ENCODE data around the gene IL17RE.

IL17RE gene

DNA sequence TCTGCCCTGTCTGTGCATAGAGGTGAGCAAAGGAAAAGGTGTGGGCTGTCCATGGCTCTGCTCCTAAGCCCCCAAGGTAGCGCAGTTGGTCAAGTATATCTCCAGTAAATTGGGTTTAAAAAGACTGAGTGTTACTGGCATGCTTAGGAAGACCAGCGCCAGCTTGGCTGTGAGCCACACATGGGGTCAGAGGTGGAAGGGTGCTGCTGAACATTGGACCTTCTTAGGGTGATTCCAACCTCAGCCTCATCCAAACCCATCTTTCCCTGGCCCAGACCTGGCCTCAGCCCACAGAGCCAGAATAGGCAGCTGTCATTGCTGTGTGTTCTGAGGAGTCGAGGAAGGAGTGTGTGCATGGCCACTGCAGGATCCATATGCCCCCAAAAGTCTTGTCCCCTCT is 5.6 kb downstream of the IL17RE start:
- Mint-ChIP-seq H3K36me3 (ENCODE audit: low read depth) (no peaks in the 10 kb centered on the region), H3K4me3 (no peak overlapping the region)

DNA sequence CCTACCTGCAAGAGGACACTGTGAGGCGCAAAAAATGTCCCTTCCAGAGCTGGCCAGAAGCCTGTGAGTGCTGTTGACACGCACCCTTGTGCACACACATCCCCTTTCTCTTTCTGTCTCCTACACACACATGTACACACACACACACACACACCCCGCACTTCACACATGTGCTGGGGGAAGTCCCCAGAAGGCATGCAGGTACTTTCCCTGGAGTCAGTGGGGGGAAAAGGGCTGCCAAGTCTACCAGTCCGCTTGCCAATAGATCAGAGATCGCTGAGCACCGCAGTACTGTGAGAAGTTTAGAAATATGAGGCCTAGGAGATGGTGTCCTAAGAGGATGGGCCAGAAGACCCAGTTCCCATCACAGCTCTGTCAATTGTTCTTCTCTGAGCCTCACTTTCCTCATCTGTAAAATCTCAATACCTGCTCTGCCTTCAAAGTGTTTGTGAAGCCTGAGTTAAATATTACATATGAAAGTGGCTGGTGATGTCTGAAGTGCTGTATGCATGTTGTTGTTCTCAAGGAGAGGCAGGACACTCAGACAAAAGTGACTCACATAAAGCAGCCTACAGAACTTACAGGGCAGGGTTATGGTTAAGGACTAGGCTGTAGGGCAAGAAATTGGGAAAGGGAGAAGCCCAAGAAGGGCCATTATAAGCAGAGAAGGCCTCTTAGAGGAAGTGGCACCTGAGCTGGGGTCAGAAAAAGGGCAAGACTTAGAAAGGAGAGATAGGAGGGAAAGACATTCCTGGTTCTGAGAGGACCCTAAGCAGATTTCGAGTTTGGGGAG is 6.8 kb downstream of the IL17RE start:
- H3K27me3 Mint-ChIP-seq (ENCODE audit: low read depth, poor library complexity), result no peaks in the 10 kb centered on the region
- no peaks in the 10 kb centered on the region for H3K36me3 Mint-ChIP-seq (ENCODE audit: low read depth)
- peaks cover 20% of the 10 kb centered on the region for H3K4me1 Mint-ChIP-seq
- H3K27ac Mint-ChIP-seq, result no peak overlapping the region
- H3K4me3 Mint-ChIP-seq, result no peak overlapping the region
- TF ChIP-seq, protein P1, sequence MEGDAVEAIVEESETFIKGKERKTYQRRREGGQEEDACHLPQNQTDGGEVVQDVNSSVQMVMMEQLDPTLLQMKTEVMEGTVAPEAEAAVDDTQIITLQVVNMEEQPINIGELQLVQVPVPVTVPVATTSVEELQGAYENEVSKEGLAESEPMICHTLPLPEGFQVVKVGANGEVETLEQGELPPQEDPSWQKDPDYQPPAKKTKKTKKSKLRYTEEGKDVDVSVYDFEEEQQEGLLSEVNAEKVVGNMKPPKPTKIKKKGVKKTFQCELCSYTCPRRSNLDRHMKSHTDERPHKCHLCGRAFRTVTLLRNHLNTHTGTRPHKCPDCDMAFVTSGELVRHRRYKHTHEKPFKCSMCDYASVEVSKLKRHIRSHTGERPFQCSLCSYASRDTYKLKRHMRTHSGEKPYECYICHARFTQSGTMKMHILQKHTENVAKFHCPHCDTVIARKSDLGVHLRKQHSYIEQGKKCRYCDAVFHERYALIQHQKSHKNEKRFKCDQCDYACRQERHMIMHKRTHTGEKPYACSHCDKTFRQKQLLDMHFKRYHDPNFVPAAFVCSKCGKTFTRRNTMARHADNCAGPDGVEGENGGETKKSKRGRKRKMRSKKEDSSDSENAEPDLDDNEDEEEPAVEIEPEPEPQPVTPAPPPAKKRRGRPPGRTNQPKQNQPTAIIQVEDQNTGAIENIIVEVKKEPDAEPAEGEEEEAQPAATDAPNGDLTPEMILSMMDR (IDR thresholded peaks at IDR 0.05), result no peak
- H3K9me3 Mint-ChIP-seq, result no peaks in the 10 kb centered on the region
- DNase-seq, result no peak

More for the DNA sequence above, 5.6 kb downstream of the IL17RE start:
- DNase-seq, result no peak
- H3K27me3 Mint-ChIP-seq (ENCODE audit: low read depth, poor library complexity), result no peaks in the 10 kb centered on the region
- H3K9me3 Mint-ChIP-seq, result no peaks in the 10 kb centered on the region
- no peak overlapping the region for H3K27ac Mint-ChIP-seq
- TF ChIP-seq, protein P1 (IDR thresholded peaks at IDR 0.05), result no peak
- peaks cover 20% of the 10 kb centered on the region for H3K4me1 Mint-ChIP-seq

DNA sequence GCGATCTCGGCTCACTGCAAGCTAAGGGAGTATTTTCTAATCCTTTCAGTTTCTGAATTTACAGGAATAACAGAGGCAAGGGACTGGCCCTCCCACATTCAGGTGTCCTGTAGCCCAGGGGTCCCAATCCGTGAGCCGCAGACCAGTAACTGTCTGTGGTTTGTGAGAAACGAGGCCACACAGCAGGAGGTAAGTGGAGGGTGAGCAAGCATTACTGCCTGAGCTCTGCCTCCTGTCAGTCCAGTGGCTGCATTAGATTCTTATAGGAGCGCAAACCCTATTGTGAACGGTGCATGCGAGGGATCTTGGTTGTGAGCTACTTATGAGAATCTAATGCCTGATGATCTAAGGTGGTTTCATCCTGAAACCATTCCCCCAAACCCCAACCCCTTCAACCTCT is 9.2 kb downstream of the IL17RE start:
- H3K9me3 Mint-ChIP-seq, result no peaks in the 10 kb centered on the region
- no peak for DNase-seq
- TF ChIP-seq, protein P1 (IDR thresholded peaks at IDR 0.05), result no peak
- no peak overlapping the region for H3K4me3 Mint-ChIP-seq
- no peaks in the 10 kb centered on the region for H3K27me3 Mint-ChIP-seq (ENCODE audit: low read depth, poor library complexity)
- H3K36me3 Mint-ChIP-seq (ENCODE audit: low read depth), result no peaks in the 10 kb centered on the region
- H3K27ac Mint-ChIP-seq, result no peak overlapping the region
- H3K4me1 Mint-ChIP-seq, result peaks cover 33% of the 10 kb centered on the region

DNA sequence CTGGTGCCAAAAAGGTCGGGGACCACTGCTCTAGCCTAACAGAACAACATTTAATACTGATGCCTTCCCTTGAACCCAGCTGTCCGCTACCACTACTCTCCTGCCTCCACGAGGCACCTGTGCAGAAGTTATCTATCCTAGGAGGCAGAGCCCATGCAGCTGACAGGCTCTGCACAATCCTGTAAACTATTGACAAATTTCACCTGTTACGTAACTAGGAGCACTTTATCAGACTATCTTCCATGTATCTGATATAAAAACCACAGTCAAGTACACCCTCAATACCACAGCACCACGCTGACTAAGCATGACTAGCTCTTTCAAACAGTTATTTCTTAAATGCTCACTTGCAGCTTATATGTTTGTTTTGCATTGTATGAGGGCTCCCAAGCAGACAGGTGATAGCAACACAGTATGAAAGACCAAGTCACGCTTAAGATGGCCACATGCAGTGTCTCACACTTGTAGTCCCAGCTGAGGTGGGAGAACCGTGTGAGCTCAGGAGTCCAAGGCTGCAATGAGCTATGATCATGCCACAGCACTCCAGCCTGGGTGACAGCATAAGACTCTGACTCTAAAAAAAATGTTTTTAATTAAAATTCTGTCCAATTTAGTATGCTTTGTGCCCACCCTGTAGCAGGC is 9.8 kb downstream of the IL17RE start:
- Mint-ChIP-seq H3K27ac (no peak overlapping the region), H3K4me1 (peaks cover 39% of the 10 kb centered on the region), H3K4me3 (no peak overlapping the region), H3K27me3 (ENCODE audit: low read depth, poor library complexity) (no peaks in the 10 kb centered on the region), H3K9me3 (no peaks in the 10 kb centered on the region), H3K36me3 (ENCODE audit: low read depth) (no peaks in the 10 kb centered on the region)
- TF ChIP-seq, protein P1 (IDR thresholded peaks at IDR 0.05), result no peak
- no peak for DNase-seq

DNA sequence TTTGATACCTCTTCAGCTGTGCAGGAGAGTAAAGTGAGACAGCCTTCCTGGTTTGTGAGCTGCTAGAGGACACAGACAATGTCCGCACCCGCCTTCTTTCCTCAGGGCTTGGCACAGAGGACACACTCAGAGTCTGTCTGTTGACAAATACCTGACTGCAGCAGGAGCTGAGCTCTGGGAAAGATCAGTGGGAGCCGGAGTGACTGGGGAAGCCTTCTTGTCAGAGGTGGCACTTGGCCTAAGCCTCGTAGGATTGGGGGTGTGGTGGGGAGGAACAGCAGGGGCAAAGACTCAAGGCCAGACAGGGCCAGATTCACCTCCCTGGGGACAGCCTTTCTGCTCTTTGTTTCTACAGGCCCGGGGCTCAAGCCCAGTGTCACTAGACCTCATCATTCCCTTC is 11.0 kb downstream of the IL17RE start:
- Mint-ChIP-seq H3K27ac (no peak overlapping the region), H3K36me3 (ENCODE audit: low read depth) (no peaks in the 10 kb centered on the region), H3K27me3 (ENCODE audit: low read depth, poor library complexity) (no peaks in the 10 kb centered on the region), H3K4me3 (no peak overlapping the region), H3K9me3 (no peaks in the 10 kb centered on the region), H3K4me1 (peaks cover 44% of the 10 kb centered on the region)
- DNase-seq, result no peak
- TF ChIP-seq, protein P1 (IDR thresholded peaks at IDR 0.05), result no peak

All from nephron progenitor cell (in vitro differentiated cells).